Loucy (cell line): ENCODE data around the gene PTPRK.

Source experiments
- CTCF ChIP-seq: fragments of 200-600 bp; sonication (generic); conservative IDR thresholded peaks from 2 replicates; pipeline ENCODE4 v1.5.1; 2014; ENCODE audit warnings: mild to moderate bottlenecking, antibody characterized with exemption, low read length
- EZH2phosphoT487 ChIP-seq: fragments of 200-600 bp; IDR thresholded peaks from 2 replicates; pipeline ENCODE4 v1.6.1; 2018; ENCODE audit warnings: antibody characterized with exemption, mild to moderate bottlenecking, moderate library complexity, borderline replicate concordance

GRCh38 chr6:128519931-128520435, 416 bp downstream of the PTPRK start:
- TF ChIP-seq CTCF (no peak), EZH2phosphoT487 (no peak)
